HepG2 (cell line): ENCODE data around the gene FAM118A. TPM values are rescaled to one million over a fixed set of nuclear protein-coding genes. Genes with fewer than 3 reads are reported as not detected.

Source experiments
- ARNT2 ChIP-seq: sonication (generic); formaldehyde crosslinking; IDR thresholded peaks from 2 replicates; pipeline ENCODE4 v1.8.0; 2022; ENCODE audit warnings: mild to moderate bottlenecking, low read depth, missing genetic modification reagents, moderate library complexity
- ATF1 ChIP-seq: IDR thresholded peaks from 2 replicates; pipeline ENCODE4 v1.6.1; 2016; ENCODE audit warnings: mild to moderate bottlenecking, control low read depth
- ZMYM4 ChIP-seq: sonication (generic); formaldehyde crosslinking; IDR thresholded peaks from 2 replicates; pipeline ENCODE4 v1.8.1; 2023; ENCODE audit warnings: mild to moderate bottlenecking, missing genetic modification reagents
- ZNF253 ChIP-seq: sonication (generic); formaldehyde crosslinking; IDR thresholded peaks from 2 replicates; pipeline ENCODE4 v1.8.0; 2022; ENCODE audit warnings: mild to moderate bottlenecking, missing genetic modification reagents, borderline replicate concordance
- ZNF713 ChIP-seq: sonication (generic); formaldehyde crosslinking; IDR thresholded peaks from 2 replicates; pipeline ENCODE4 v1.4.0; 2020; ENCODE audit warnings: mild to moderate bottlenecking, missing genetic modification reagents
- ZNF792 ChIP-seq: IDR thresholded peaks from 2 replicates; pipeline ENCODE4 v1.6.1; 2016
- polyA plus RNA-seq, 8 experiments: library from polyadenylated mRNA; depleted of rRNA in 3 of 8; stranded (reverse) in 7 of 8; unstranded in 1 of 8; fragments of >200 nt; fragmentation: Illumina TruSeq in 4 of 8; extraction: Trizol in 4 of 8; gene quantifications; 2 replicates each; pipeline versions ENCODE4 v1.2.1 to v1.2.3, GENCODE V29; 2011 to 2016; ENCODE audit warnings: low read depth in 4 of 8, missing spikeins in 1 of 8, mixed read lengths in 1 of 8; ENCODE audit not compliant: insufficient read depth in 1 of 8
- total RNA-seq, 5 experiments: library from RNA; depleted of rRNA; stranded (reverse); fragments of >200 nt; fragmentation: Illumina TruSeq; extraction: Trizol; gene quantifications; 2 replicates each; pipeline ENCODE4 v1.2.3, GENCODE V29; 2016; ENCODE audit warnings: low read depth in 1 of 5
- TF ChIP-seq, protein P1 (sequence below): sonication (generic); formaldehyde crosslinking; IDR thresholded peaks from 2 replicates; pipeline ENCODE4 v1.9.0; 2021; ENCODE audit warnings: mild to moderate bottlenecking, missing genetic modification reagents
- TF ChIP-seq, protein P2 (sequence below): sonication (generic); formaldehyde crosslinking; IDR thresholded peaks from 2 replicates; pipeline ENCODE4 v1.5.1; 2020; ENCODE audit warnings: mild to moderate bottlenecking, missing genetic modification reagents, borderline replicate concordance
- TF ChIP-seq, protein P3 (sequence below): sonication (generic); formaldehyde crosslinking; IDR thresholded peaks from 2 replicates; pipeline ENCODE4 v1.4.0; 2020; ENCODE audit warnings: mild to moderate bottlenecking, missing genetic modification reagents
- TF ChIP-seq, protein P4 (sequence below): sonication (generic); formaldehyde crosslinking; IDR thresholded peaks from 2 replicates; pipeline ENCODE4 v1.8.0; 2022; ENCODE audit warnings: missing genetic modification reagents, low read depth, mild to moderate bottlenecking, borderline replicate concordance

Gene FAM118A
- total and polyA plus RNA-seq, 2 of the 13 experiments (the other 11 are each of a cell fraction or from before 2014, with no cell fraction given), result 36.7 to 48.2 TPM

DNA sequence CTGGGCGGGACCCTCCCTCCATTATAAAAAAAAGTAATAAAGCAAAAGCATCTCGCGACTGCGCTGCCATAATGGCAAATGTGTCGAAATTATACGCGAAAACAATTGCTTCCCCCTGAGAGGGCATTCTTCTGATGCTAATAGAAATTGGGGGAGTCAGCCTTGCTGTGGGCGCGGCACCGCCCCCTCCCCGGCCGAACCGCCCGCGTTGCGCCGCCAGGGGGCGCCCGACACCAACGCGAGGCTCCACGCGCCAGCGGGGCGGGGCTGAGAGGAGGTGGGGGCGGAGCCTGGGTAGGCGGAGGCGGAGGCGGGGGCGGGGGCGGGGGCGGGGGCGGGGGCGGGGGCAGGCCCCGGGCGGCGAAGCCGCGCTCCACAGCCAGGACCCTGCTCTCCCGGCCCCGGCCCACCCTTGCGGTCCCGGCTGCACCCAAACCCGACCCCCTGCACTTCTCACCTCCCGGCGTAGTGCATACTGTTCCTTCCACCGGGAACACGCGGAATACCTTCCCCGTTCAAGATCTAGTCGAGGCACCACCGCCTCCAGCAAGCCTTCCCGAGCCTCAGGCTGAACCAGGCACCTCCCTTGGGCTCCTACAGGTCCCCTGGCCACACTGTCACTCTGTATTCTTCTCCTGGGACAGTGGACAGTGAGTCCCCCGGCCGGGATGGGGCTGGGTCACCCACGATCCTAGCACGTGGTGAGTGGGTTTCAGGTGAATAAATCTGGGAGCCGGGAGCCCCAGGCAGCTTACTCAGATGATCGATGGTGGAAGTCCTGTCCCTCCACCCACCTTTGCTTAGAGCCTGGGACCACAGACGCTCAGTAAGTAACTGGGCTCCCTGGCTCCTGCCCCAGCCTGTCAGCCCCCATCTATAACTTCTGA is 40.5 kb upstream of the FAM118A start (continued):
- TF ChIP-seq, protein P1, sequence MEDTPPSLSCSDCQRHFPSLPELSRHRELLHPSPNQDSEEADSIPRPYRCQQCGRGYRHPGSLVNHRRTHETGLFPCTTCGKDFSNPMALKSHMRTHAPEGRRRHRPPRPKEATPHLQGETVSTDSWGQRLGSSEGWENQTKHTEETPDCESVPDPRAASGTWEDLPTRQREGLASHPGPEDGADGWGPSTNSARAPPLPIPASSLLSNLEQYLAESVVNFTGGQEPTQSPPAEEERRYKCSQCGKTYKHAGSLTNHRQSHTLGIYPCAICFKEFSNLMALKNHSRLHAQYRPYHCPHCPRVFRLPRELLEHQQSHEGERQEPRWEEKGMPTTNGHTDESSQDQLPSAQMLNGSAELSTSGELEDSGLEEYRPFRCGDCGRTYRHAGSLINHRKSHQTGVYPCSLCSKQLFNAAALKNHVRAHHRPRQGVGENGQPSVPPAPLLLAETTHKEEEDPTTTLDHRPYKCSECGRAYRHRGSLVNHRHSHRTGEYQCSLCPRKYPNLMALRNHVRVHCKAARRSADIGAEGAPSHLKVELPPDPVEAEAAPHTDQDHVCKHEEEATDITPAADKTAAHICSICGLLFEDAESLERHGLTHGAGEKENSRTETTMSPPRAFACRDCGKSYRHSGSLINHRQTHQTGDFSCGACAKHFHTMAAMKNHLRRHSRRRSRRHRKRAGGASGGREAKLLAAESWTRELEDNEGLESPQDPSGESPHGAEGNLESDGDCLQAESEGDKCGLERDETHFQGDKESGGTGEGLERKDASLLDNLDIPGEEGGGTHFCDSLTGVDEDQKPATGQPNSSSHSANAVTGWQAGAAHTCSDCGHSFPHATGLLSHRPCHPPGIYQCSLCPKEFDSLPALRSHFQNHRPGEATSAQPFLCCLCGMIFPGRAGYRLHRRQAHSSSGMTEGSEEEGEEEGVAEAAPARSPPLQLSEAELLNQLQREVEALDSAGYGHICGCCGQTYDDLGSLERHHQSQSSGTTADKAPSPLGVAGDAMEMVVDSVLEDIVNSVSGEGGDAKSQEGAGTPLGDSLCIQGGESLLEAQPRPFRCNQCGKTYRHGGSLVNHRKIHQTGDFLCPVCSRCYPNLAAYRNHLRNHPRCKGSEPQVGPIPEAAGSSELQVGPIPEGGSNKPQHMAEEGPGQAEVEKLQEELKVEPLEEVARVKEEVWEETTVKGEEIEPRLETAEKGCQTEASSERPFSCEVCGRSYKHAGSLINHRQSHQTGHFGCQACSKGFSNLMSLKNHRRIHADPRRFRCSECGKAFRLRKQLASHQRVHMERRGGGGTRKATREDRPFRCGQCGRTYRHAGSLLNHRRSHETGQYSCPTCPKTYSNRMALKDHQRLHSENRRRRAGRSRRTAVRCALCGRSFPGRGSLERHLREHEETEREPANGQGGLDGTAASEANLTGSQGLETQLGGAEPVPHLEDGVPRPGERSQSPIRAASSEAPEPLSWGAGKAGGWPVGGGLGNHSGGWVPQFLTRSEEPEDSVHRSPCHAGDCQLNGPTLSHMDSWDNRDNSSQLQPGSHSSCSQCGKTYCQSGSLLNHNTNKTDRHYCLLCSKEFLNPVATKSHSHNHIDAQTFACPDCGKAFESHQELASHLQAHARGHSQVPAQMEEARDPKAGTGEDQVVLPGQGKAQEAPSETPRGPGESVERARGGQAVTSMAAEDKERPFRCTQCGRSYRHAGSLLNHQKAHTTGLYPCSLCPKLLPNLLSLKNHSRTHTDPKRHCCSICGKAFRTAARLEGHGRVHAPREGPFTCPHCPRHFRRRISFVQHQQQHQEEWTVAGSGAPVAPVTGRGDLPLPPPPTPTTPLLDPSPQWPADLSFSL, result no peak
- TF ChIP-seq, protein P2, sequence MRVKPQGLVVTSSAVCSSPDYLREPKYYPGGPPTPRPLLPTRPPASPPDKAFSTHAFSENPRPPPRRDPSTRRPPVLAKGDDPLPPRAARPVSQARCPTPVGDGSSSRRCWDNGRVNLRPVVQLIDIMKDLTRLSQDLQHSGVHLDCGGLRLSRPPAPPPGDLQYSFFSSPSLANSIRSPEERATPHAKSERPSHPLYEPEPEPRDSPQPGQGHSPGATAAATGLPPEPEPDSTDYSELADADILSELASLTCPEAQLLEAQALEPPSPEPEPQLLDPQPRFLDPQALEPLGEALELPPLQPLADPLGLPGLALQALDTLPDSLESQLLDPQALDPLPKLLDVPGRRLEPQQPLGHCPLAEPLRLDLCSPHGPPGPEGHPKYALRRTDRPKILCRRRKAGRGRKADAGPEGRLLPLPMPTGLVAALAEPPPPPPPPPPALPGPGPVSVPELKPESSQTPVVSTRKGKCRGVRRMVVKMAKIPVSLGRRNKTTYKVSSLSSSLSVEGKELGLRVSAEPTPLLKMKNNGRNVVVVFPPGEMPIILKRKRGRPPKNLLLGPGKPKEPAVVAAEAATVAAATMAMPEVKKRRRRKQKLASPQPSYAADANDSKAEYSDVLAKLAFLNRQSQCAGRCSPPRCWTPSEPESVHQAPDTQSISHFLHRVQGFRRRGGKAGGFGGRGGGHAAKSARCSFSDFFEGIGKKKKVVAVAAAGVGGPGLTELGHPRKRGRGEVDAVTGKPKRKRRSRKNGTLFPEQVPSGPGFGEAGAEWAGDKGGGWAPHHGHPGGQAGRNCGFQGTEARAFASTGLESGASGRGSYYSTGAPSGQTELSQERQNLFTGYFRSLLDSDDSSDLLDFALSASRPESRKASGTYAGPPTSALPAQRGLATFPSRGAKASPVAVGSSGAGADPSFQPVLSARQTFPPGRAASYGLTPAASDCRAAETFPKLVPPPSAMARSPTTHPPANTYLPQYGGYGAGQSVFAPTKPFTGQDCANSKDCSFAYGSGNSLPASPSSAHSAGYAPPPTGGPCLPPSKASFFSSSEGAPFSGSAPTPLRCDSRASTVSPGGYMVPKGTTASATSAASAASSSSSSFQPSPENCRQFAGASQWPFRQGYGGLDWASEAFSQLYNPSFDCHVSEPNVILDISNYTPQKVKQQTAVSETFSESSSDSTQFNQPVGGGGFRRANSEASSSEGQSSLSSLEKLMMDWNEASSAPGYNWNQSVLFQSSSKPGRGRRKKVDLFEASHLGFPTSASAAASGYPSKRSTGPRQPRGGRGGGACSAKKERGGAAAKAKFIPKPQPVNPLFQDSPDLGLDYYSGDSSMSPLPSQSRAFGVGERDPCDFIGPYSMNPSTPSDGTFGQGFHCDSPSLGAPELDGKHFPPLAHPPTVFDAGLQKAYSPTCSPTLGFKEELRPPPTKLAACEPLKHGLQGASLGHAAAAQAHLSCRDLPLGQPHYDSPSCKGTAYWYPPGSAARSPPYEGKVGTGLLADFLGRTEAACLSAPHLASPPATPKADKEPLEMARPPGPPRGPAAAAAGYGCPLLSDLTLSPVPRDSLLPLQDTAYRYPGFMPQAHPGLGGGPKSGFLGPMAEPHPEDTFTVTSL, result no peak
- TF ChIP-seq, protein P3, sequence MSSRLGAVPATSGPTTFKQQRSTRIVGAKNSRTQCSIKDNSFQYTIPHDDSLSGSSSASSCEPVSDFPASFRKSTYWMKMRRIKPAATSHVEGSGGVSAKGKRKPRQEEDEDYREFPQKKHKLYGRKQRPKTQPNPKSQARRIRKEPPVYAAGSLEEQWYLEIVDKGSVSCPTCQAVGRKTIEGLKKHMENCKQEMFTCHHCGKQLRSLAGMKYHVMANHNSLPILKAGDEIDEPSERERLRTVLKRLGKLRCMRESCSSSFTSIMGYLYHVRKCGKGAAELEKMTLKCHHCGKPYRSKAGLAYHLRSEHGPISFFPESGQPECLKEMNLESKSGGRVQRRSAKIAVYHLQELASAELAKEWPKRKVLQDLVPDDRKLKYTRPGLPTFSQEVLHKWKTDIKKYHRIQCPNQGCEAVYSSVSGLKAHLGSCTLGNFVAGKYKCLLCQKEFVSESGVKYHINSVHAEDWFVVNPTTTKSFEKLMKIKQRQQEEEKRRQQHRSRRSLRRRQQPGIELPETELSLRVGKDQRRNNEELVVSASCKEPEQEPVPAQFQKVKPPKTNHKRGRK (CRISPR knock-in tag), result no peak
- TF ChIP-seq ZNF253 (no peak), ATF1 (CRISPR knock-in tag) (no peak), ARNT2 (peak; percentile 51; the same call in 1 of the 2 replicates), ZNF713 (CRISPR knock-in tag) (no peak), ZNF792 (0 out of 2 replicates have a peak, but pooled peaks have one; percentile 28), ZMYM4 (peak; percentile 30; the same call in 1 of the 2 replicates)
- TF ChIP-seq, protein P4, sequence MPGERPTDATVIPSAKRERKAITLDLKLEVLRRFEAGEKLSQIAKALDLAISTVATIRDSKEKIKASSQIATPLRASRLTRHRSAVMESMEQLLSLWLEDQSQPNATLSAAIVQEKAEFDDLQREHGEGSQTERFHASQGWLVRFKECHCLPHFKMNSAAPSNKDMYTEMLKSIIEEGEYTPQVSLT (CRISPR knock-in tag), result no peak
